ENCODE results near the gene FHIT.

Gene FHIT

DNA sequence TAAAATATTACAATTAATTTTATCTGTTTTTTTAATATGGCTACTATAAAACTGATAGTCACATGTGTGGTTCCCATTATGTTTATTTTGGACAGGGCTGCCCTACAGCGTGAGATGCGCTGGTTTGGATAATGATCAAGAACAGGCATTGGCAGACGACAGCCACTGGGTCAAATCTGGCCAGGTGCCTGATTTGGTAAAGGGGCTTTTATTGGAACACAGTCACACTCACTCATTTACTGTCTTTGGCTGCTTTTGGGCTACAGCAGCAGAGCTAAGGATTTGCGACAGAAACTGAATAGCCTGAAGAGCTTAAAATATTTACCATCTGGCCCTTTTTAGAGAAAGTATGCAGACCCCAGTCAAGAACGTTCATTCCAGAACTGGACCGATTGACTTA lies 1477.3 kb downstream of the FHIT start:
- Histone ChIP-seq H3K27ac (no peak overlapping the region), H3K36me3 (no peaks in the 10 kb centered on the region), H3K4me3 (ENCODE audit: low read depth in 1 of 2, low read length in 1 of 2) (no peak overlapping the region), H3K9me3 (no peaks in the 10 kb centered on the region), H3K27me3 (no peaks in the 10 kb centered on the region), H3K4me1 (ENCODE audit: control insufficient read depth in 1 of 2, insufficient read depth in 1 of 2, low read depth in 1 of 2, low read length in 1 of 2) (peaks cover 7 to 9% of the 10 kb centered on the region in 2 experiments)
- TF ChIP-seq, protein P1, sequence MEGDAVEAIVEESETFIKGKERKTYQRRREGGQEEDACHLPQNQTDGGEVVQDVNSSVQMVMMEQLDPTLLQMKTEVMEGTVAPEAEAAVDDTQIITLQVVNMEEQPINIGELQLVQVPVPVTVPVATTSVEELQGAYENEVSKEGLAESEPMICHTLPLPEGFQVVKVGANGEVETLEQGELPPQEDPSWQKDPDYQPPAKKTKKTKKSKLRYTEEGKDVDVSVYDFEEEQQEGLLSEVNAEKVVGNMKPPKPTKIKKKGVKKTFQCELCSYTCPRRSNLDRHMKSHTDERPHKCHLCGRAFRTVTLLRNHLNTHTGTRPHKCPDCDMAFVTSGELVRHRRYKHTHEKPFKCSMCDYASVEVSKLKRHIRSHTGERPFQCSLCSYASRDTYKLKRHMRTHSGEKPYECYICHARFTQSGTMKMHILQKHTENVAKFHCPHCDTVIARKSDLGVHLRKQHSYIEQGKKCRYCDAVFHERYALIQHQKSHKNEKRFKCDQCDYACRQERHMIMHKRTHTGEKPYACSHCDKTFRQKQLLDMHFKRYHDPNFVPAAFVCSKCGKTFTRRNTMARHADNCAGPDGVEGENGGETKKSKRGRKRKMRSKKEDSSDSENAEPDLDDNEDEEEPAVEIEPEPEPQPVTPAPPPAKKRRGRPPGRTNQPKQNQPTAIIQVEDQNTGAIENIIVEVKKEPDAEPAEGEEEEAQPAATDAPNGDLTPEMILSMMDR (IDR thresholded peaks at IDR 0.05) = no peak

GRCh38 chr3:59772416-59773408 lies 1478.5 kb downstream of the FHIT start:
- Histone ChIP-seq H3K27ac (no peak overlapping the region), H3K36me3 (no peaks in the 10 kb centered on the region), H3K27me3 (no peaks in the 10 kb centered on the region), H3K9me3 (no peaks in the 10 kb centered on the region), H3K4me1 (ENCODE audit: control insufficient read depth in 1 of 2, insufficient read depth in 1 of 2, low read depth in 1 of 2, low read length in 1 of 2) (peaks cover 7 to 9% of the 10 kb centered on the region in 2 experiments), H3K4me3 (ENCODE audit: low read depth in 1 of 2, low read length in 1 of 2) (no peak overlapping the region)
- TF ChIP-seq, protein P1 (IDR thresholded peaks at IDR 0.05) = no peak

- Histone ChIP-seq H3K36me3 (no peaks in the 10 kb centered on the region), H3K27me3 (no peaks in the 10 kb centered on the region), H3K4me1 (ENCODE audit: control insufficient read depth in 1 of 2, insufficient read depth in 1 of 2, low read depth in 1 of 2, low read length in 1 of 2) (peaks cover 7 to 9% of the 10 kb centered on the region in 2 experiments), H3K27ac (no peak overlapping the region), H3K9me3 (no peaks in the 10 kb centered on the region), H3K4me3 (ENCODE audit: low read depth in 1 of 2, low read length in 1 of 2) (no peak overlapping the region)
- TF ChIP-seq, protein P1 (IDR thresholded peaks at IDR 0.05) = no peak
Observed at GRCh38 chr3:59771768-59772181, 1479.5 kb downstream of the FHIT start.

- no peak overlapping the region for H3K27ac ChIP-seq
- no peaks in the 10 kb centered on the region for H3K27me3 ChIP-seq
- TF ChIP-seq, protein P1 (IDR thresholded peaks at IDR 0.05) = no peak
Observed at GRCh38 chr3:59769127-59769750, 1482.0 kb downstream of the FHIT start.

DNA sequence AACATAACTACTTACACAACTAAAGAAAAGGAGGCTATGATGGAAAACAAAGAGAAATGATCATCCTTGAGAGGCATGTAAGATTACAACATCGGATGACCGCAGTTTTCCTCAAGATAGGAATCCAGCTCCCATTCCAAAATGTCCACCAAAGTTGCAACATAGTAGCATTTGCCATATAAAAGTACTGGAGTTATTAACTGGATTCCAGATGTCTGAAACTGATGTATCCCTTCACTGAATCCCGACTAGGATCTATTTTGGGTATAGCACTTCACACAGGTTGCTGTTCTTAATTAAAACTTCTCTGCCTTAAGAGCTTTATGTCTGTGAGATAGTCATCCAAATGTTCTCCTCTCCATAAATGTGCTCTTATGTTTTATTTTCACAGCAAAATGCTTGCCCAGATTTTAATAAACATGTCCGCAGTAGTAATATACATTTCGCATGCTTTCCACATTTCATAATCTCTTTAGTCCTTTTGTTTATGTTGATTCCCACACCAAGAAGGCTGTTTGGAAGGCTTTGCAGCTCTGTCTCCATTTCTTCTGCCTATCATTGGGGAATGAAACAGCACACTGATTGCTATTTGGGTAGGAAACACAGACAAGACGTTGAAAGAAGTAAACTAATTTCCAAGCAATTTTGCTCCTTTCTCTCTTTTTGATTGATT lies 1484.9 kb downstream of the FHIT start:
- no peak overlapping the region for H3K4me3 ChIP-seq (ENCODE audit: low read depth in 1 of 2, low read length in 1 of 2)
- no peaks in the 10 kb centered on the region for H3K27me3 ChIP-seq
- H3K36me3 ChIP-seq = no peaks in the 10 kb centered on the region
- no peaks in the 10 kb centered on the region for H3K9me3 ChIP-seq
- H3K27ac ChIP-seq = no peak overlapping the region
- TF ChIP-seq, protein P1 (IDR thresholded peaks at IDR 0.05) = no peak
- H3K4me1 ChIP-seq (ENCODE audit: control insufficient read depth in 1 of 2, insufficient read depth in 1 of 2, low read depth in 1 of 2, low read length in 1 of 2) = no peaks in the 10 kb centered on the region

More at GRCh38 chr3:59769127-59769750, 1482.0 kb downstream of the FHIT start:
- Histone ChIP-seq H3K9me3 (no peaks in the 10 kb centered on the region), H3K4me1 (ENCODE audit: control insufficient read depth in 1 of 2, insufficient read depth in 1 of 2, low read depth in 1 of 2, low read length in 1 of 2) (peaks cover 7 to 9% of the 10 kb centered on the region in 2 experiments), H3K36me3 (no peaks in the 10 kb centered on the region), H3K4me3 (ENCODE audit: low read depth in 1 of 2, low read length in 1 of 2) (no peak overlapping the region)

Measured in neutrophil (primary cell).